ENCODE data around the gene GUCD1.

Gene GUCD1

GRCh38 chr22:24590596-24591173, 35.7 kb upstream of the GUCD1 start:
- in situ Hi-C loops (cut with MboI; ENCODE audit: low sequenced_read_pairs): no loop called here

GRCh38 chr22:24589518-24590030, 34.6 kb upstream of the GUCD1 start:
- in situ Hi-C loops (cut with MboI; ENCODE audit: low sequenced_read_pairs): no loop called here

DNA sequence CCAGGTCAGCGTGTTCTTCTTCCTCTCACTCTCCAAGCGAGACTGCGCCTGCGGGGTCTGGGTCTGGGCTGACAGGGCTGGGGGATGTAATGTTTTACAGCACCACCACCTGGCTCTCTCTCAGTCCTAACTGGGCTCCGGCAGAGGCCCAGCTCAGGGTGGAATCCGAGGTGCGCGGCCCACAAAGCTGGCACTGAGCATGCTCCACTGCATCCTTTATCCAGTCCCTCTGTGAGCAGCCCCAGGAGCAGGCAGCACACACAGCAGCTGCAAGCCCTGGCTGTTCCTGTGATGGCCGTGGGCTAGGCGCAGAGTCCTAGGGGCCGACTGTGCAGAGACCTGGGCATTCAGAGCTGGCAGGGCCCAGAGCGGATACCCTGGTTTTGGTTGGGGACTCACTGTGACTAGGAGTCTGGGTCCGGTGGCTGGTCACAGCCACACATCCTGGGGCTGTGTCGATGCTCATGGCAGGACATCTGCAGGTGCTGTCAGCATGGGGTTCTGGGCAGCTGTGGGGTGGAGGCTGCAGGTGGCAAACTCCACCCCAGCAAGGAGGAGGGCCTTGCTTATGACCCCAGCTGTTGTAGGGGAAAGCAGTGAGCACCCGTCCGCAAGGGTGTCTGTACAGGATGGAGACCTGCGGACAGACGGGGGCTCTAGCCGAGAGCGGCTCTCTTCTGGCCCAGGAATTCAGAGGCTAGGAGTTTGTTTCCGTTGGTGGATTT, 34.0 kb upstream of the GUCD1 start:
- in situ Hi-C loops (cut with MboI; ENCODE audit: low sequenced_read_pairs): no loop called here

DNA sequence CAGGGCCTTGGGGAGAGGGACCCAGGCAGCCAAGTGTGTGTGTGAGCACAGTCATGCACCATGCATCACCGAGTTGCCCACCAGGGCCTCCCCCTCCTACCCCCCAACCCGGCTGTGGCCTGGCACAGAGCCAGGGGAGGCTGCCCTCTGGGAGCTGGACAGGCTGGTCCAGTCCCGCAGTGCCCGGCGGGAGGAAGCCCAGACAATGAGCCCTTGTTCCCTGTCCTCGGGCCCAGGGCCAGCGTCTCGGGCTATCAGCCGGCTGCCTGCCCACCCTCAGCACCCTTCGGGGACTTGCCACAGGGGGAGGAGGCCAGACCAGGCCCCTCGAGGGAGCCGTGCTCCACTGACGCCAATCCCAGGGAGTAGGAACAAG, 33.4 kb upstream of the GUCD1 start:
- in situ Hi-C loops (cut with MboI; ENCODE audit: low sequenced_read_pairs): no loop called here

- in situ Hi-C loops (cut with MboI; ENCODE audit: low sequenced_read_pairs): no loop called here
These were observed 33.0 kb upstream of the GUCD1 start for GRCh38 chr22:24587948-24588347.

- in situ Hi-C loops (cut with MboI; ENCODE audit: low sequenced_read_pairs): no loop called here
These were observed 32.3 kb upstream of the GUCD1 start for GRCh38 chr22:24587251-24587650.

DNA sequence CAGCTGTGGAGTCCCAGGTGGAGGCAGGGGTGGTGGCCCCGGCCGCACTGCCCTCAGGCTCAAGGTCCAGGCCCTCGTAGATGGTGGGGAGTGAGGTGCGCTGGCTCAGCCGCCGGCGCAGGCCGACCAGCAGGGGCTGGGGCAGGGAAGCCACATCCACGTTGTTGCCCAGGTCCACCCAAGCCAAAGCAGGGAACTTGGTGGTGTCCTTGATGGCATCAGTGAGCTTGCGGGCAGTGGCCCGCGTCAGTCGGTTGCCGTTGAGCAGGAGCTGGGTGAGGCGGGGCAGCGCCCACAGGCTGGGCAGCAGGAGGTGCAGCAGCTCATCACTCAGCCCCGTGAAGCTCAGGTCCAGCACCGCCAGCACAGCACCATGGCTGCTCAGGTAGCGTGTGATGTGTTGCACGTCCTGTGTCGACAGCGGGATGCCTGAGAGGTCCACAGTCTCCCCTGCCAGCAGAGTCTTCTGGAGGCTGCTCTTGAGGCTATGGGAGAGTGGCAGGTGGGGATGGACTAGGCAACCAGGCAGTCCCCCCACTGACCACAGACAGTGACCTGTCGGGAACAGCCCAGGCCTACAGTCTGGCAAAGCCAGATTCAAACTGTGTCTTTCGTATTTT, 31.1 kb upstream of the GUCD1 start:
- in situ Hi-C loops (cut with MboI; ENCODE audit: low sequenced_read_pairs): no loop called here

DNA sequence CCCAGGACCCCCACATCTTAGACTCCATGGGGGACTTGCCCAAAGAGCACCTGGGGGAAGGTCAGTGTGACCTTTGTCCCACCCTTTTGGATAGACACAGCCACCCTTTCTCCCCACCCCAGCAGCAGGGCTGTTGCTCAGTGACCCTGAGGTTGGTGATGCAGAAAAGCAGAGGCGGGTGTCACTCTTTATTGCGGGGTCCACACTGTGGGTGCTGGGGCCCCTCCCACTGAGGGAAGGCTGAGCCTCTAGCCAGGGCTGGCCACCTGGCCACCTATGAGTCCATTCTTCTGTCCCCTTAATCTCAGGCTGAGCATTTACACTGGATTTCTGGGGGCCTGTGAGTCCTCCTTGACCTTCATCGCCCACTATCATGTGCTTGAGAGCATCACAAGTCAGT, 30.5 kb upstream of the GUCD1 start:
- in situ Hi-C loops (cut with MboI; ENCODE audit: low sequenced_read_pairs): no loop called here

- in situ Hi-C loops (cut with MboI; ENCODE audit: low sequenced_read_pairs): no loop called here
These were observed 30.0 kb upstream of the GUCD1 start for GRCh38 chr22:24584871-24585411.

DNA sequence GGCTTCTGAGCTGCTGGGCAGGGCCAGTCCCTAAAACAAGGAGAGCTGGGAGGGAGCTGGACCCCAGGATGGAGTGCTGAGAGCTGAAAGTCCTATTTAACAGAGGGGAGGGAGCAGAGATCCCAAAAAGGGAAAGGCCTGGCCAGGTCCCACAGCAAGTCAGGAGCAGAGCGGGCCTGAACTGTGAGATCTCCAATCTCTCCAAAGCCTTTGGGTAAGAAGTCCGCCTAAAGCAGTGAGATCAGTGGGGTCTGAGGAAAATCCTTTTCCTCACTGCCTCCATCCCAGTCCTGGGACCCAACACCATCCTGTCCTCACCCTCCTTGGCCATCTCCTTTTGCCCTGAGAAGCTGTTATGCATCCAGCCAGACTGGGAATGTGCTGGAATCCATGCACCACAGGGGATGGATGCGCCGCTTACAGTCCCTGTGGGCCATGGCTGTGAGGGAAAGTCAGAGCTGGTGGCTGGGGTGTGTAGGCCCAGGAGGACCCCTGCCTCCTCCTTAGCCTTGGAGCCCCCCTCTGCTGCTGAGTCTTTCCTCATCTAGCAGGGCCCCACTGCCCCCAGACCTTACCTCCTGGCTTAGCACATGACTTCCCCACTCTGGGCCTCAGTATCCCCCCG, 29.3 kb upstream of the GUCD1 start:
- in situ Hi-C loops (cut with MboI; ENCODE audit: low sequenced_read_pairs): no loop called here

GRCh38 chr22:24583221-24584165, 28.6 kb upstream of the GUCD1 start:
- in situ Hi-C loops (cut with MboI; ENCODE audit: low sequenced_read_pairs): no loop called here

- in situ Hi-C loops (cut with MboI; ENCODE audit: low sequenced_read_pairs): no loop called here
These were observed 27.3 kb upstream of the GUCD1 start for GRCh38 chr22:24582056-24582814.

GRCh38 chr22:24580276-24580675, 25.3 kb upstream of the GUCD1 start:
- in situ Hi-C loops (cut with MboI; ENCODE audit: low sequenced_read_pairs): no loop called here

DNA sequence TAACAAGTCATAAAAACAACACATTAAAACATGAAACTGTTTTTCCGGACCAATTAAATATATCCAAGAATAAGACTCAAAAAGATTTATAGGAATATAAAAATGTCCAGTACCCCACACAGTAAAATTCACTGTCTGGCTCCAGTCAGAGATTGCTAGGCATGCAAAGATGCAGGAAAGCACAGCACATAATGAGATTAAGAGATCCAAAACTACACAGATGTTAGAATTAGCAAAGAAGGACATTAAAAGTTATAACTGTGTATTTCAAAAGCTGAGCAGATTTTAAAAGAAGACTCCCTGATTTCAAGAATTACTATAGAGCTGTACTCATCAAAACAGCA, 24.3 kb upstream of the GUCD1 start:
- in situ Hi-C loops (cut with MboI; ENCODE audit: low sequenced_read_pairs): no loop called here

DNA sequence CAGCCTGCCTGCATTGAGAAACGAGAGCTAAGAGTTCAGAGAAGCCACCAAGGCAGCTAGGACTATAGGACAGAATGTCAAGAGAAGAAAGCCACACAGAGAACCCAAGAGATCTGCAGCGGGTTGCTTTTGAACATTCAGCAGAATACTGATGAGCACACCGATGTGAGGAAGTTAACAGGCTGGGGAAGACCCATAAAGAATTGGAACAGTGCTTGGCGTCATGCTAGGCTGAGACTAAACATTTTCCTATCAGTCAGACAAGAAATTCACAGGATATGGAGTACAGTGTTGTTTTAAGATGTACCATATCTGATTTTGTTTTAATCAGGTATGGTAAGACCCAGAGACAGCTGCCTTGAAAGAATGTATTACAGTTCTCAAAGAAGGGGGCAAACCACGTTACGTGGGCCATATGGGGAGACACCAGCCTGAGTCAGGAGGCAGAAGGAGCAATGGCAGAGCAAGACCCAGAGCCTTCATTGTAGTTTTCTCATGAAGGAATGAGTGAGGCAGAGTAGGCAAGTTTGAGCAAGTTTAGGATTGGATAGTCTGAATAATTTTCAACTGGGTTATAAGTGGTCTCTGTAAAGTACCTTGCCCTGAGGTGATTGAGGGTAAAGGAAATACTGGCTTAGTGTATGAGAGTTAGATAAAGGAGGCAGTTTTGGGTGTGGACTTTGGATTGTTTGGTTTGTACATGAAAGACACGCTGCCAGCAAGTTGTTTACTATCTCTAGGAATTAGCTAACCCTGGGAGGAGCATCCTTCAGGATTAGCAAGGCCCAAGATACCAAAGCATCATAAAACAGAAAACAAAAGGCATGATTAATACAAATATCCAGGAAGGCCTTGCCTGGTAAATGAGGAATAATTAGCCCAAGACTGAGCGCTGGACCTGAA, 23.7 kb upstream of the GUCD1 start:
- in situ Hi-C loops (cut with MboI; ENCODE audit: low sequenced_read_pairs): no loop called here

GRCh38 chr22:24576778-24577177, 21.8 kb upstream of the GUCD1 start:
- in situ Hi-C loops (cut with MboI; ENCODE audit: low sequenced_read_pairs): no loop called here

- in situ Hi-C loops (cut with MboI; ENCODE audit: low sequenced_read_pairs): no loop called here
These were observed 16.3 kb upstream of the GUCD1 start for GRCh38 chr22:24571266-24571665.

GRCh38 chr22:24567668-24568067, 12.7 kb upstream of the GUCD1 start:
- in situ Hi-C loops (cut with MboI; ENCODE audit: low sequenced_read_pairs): no loop called here

All from HL-60/S4 treated with phorbol 12-myristate 13-acetate at 8.2 ng/mL for 4 days and 3 days (cell line).